Activated naive CD8-positive, alpha-beta T cell treated with anti-CD3 and anti-CD28 coated beads, Interleukin-2, amount 10 ng/mL, durations not matched to agents 7 days and 5 days (primary cell): Measurements from ENCODE around the gene CTNNBL1. TPM values are rescaled to one million over a fixed set of nuclear protein-coding genes. Genes with fewer than 3 reads are reported as not detected.
A peak's percentile ranks its signal among the peaks of the same experiment; 100 is the strongest.

ENCODE experiments used
- ATAC-seq: fragments of 150-1000 bp; cut with Tn5 transposase; one replicate; pipeline ENCODE4 v1.10.0; 2021; ENCODE audit warnings: low read depth, moderate library complexity
- POLR2A ChIA-PET: fragments of 350-600 bp; sonication (Branson Sonifier 250); formaldehyde crosslinking; loops from one replicate; lab custom pipeline; 2021; ENCODE audit warnings: antibody characterized with exemption; lab: Charles Lee
- DNase-seq: peaks from one replicate; pipeline ENCODE4 v3.0.0; 2021
- H3K27ac Mint-ChIP-seq: one replicate; pipeline ENCODE4 v1.8.0; 2022; ENCODE audit warnings: mild to moderate bottlenecking, mixed read lengths
- H3K27me3 Mint-ChIP-seq: one replicate; pipeline ENCODE4 v1.8.0; 2022; ENCODE audit warnings: mild to moderate bottlenecking, moderate library complexity, mixed read lengths
- H3K36me3 Mint-ChIP-seq: one replicate; pipeline ENCODE4 v1.8.0; 2021; ENCODE audit warnings: mild to moderate bottlenecking, mixed read lengths
- H3K4me1 Mint-ChIP-seq: one replicate; pipeline ENCODE4 v1.8.0; 2021; ENCODE audit warnings: mixed read lengths
- H3K4me3 Mint-ChIP-seq: one replicate; pipeline ENCODE4 v1.8.0; 2022; ENCODE audit warnings: mild to moderate bottlenecking, moderate library complexity, mixed read lengths
- H3K9me3 Mint-ChIP-seq: one replicate; pipeline ENCODE4 v1.8.0; 2021; ENCODE audit warnings: mixed read lengths
- total RNA-seq, 2 experiments: library from RNA; stranded (reverse); gene quantifications; one replicate each; pipeline ENCODE4 v1.2.3, GENCODE V29; 2021

CTNNBL1 gene
- total RNA-seq, 2 experiments from 2014 or later: 62.3 to 66.7 TPM

- POLR2A ChIA-PET: no interaction called here
- Mint-ChIP-seq H3K4me1 (no peaks in the 10 kb centered on the region), H3K9me3 (no peaks in the 10 kb centered on the region), H3K27me3 (no peaks in the 10 kb centered on the region), H3K4me3 (no peak overlapping the region), H3K36me3 (no peaks in the 10 kb centered on the region), H3K27ac (no peak overlapping the region)
- DNase-seq (no peak), ATAC-seq (no peak)
These were observed 199.9 kb downstream of the CTNNBL1 start for GRCh38 chr20:37893566-37894241.

- no peak for DNase-seq
- Mint-ChIP-seq H3K4me3 (no peak overlapping the region), H3K9me3 (no peaks in the 10 kb centered on the region), H3K27me3 (peaks cover 3% of the 10 kb centered on the region), H3K27ac (no peak overlapping the region), H3K4me1 (no peaks in the 10 kb centered on the region), H3K36me3 (no peaks in the 10 kb centered on the region)
- ATAC-seq: no peak
- POLR2A ChIA-PET: no interaction called here
These were observed 200.6 kb downstream of the CTNNBL1 start for GRCh38 chr20:37894454-37894853.

GRCh38 chr20:37895166-37895565 is 201.3 kb downstream of the CTNNBL1 start:
- Mint-ChIP-seq H3K27me3 (peaks cover 9% of the 10 kb centered on the region), H3K4me3 (no peak overlapping the region), H3K4me1 (no peaks in the 10 kb centered on the region), H3K36me3 (no peaks in the 10 kb centered on the region), H3K9me3 (no peaks in the 10 kb centered on the region), H3K27ac (no peak overlapping the region)
- POLR2A ChIA-PET: no interaction called here
- no peak for DNase-seq
- no peak for ATAC-seq

- ATAC-seq (no peak), DNase-seq (no peak)
- Mint-ChIP-seq H3K27me3 (peaks cover 23% of the 10 kb centered on the region), H3K9me3 (no peaks in the 10 kb centered on the region), H3K4me3 (no peak overlapping the region), H3K4me1 (peaks cover under 1% of the 10 kb centered on the region), H3K36me3 (no peaks in the 10 kb centered on the region), H3K27ac (no peak overlapping the region)
- POLR2A ChIA-PET: no interaction called here
These were observed 203.2 kb downstream of the CTNNBL1 start for GRCh38 chr20:37896932-37897548.

- no peak for DNase-seq
- H3K27me3 Mint-ChIP-seq: peaks cover 28% of the 10 kb centered on the region
- no peak overlapping the region for H3K27ac Mint-ChIP-seq
- ATAC-seq: no peak
- no peaks in the 10 kb centered on the region for H3K9me3 Mint-ChIP-seq
- no peaks in the 10 kb centered on the region for H3K36me3 Mint-ChIP-seq
- peaks cover 4% of the 10 kb centered on the region for H3K4me1 Mint-ChIP-seq
- POLR2A ChIA-PET: no interaction called here
- H3K4me3 Mint-ChIP-seq: no peak overlapping the region
These were observed 204.6 kb downstream of the CTNNBL1 start for GRCh38 chr20:37898233-37899104.

GRCh38 chr20:37899105-37900045 is 205.5 kb downstream of the CTNNBL1 start:
- peaks cover 34% of the 10 kb centered on the region for H3K27me3 Mint-ChIP-seq
- ATAC-seq (no peak), DNase-seq (no peak)
- no peak overlapping the region for H3K27ac Mint-ChIP-seq
- H3K4me3 Mint-ChIP-seq: no peak overlapping the region
- POLR2A ChIA-PET: no interaction called here
- H3K4me1 Mint-ChIP-seq: peaks cover 8% of the 10 kb centered on the region
- H3K9me3 Mint-ChIP-seq: no peaks in the 10 kb centered on the region
- H3K36me3 Mint-ChIP-seq: no peaks in the 10 kb centered on the region

GRCh38 chr20:37901240-37901639 is 207.4 kb downstream of the CTNNBL1 start:
- DNase-seq: no peak
- Mint-ChIP-seq H3K27ac (no peak overlapping the region), H3K4me3 (no peak overlapping the region), H3K36me3 (no peaks in the 10 kb centered on the region), H3K9me3 (no peaks in the 10 kb centered on the region), H3K4me1 (peaks cover 8% of the 10 kb centered on the region), H3K27me3 (peaks cover 46% of the 10 kb centered on the region)
- POLR2A ChIA-PET: no interaction called here
- ATAC-seq: no peak

- no peak for DNase-seq
- Mint-ChIP-seq H3K36me3 (no peaks in the 10 kb centered on the region), H3K27me3 (peaks cover 51% of the 10 kb centered on the region), H3K27ac (no peak overlapping the region), H3K9me3 (no peaks in the 10 kb centered on the region), H3K4me1 (peaks cover 8% of the 10 kb centered on the region), H3K4me3 (no peak overlapping the region)
- ATAC-seq: no peak
- POLR2A ChIA-PET: no interaction called here
These were observed 208.0 kb downstream of the CTNNBL1 start for GRCh38 chr20:37901654-37902503.

GRCh38 chr20:37902504-37903313 is 208.9 kb downstream of the CTNNBL1 start, which contains the start of gene VSTM2L:
VSTM2L (plus strand) TSS chr20:37903127; CDS start chr20:37903351, 224 bp downstream.
- no peaks in the 10 kb centered on the region for H3K36me3 Mint-ChIP-seq
- DNase-seq (no peak), ATAC-seq (no peak)
- H3K27ac Mint-ChIP-seq: no peak within 1 kb of the TSS
- no peaks in the 10 kb centered on the region for H3K9me3 Mint-ChIP-seq
- H3K27me3 Mint-ChIP-seq: peaks cover 55% of the 10 kb centered on the region
- peaks cover 8% of the 10 kb centered on the region for H3K4me1 Mint-ChIP-seq
- POLR2A ChIA-PET: no interaction called here
- peak within 1 kb of the TSS; percentile 62 for H3K4me3 Mint-ChIP-seq

- ATAC-seq: no peak
- Mint-ChIP-seq H3K4me1 (peaks cover 8% of the 10 kb centered on the region), H3K27me3 (peaks cover 59% of the 10 kb centered on the region), H3K27ac (no peak overlapping the region), H3K9me3 (no peaks in the 10 kb centered on the region), H3K4me3 (peak overlapping the region; percentile 62), H3K36me3 (no peaks in the 10 kb centered on the region)
- POLR2A ChIA-PET: no interaction called here
- no peak for DNase-seq
These were observed 209.6 kb downstream of the CTNNBL1 start for GRCh38 chr20:37903317-37904007.

GRCh38 chr20:37904008-37904642 is 210.3 kb downstream of the CTNNBL1 start:
- no peaks in the 10 kb centered on the region for H3K36me3 Mint-ChIP-seq
- H3K27ac Mint-ChIP-seq: no peak overlapping the region
- POLR2A ChIA-PET: no interaction called here
- peaks cover 8% of the 10 kb centered on the region for H3K4me1 Mint-ChIP-seq
- H3K4me3 Mint-ChIP-seq: peak overlapping the region; percentile 62
- ATAC-seq (no peak), DNase-seq (no peak)
- peaks cover 62% of the 10 kb centered on the region for H3K27me3 Mint-ChIP-seq
- no peaks in the 10 kb centered on the region for H3K9me3 Mint-ChIP-seq
